ENCODE results near the gene RNF208.

DNA sequence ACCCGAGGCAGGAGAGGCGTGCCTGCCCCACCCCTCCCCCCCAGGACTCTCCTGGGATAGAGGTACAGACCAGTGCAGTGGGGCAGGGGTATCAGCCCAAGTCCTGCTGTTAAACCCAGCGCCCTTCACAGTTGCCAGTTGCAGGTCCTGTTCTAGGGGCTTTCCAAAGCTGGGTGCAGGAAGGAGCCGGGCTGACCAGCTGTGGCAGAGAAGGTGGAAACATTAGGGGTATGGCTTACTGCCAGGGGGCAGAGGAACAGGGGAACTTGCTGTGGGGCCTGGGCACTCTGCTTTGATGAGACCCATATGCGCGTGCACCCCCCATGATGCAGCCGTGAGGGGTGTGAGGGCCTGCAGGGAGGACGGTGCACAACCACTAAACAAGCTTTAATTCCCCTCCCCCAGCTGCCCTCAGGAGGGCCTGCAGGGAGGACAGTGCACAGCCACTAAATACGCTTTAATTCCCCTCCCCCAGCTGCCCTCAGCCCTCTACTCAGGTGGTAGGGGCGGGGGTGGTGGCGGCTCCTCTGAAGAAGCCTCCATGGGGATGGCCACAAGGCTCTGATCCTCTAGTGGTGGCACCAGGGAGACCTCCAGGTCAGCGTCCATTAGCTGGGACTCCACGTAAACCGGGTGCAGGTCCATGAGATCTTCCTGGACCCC is 51.4 kb downstream of the RNF208 start:
- TF ChIP-seq, protein P1, sequence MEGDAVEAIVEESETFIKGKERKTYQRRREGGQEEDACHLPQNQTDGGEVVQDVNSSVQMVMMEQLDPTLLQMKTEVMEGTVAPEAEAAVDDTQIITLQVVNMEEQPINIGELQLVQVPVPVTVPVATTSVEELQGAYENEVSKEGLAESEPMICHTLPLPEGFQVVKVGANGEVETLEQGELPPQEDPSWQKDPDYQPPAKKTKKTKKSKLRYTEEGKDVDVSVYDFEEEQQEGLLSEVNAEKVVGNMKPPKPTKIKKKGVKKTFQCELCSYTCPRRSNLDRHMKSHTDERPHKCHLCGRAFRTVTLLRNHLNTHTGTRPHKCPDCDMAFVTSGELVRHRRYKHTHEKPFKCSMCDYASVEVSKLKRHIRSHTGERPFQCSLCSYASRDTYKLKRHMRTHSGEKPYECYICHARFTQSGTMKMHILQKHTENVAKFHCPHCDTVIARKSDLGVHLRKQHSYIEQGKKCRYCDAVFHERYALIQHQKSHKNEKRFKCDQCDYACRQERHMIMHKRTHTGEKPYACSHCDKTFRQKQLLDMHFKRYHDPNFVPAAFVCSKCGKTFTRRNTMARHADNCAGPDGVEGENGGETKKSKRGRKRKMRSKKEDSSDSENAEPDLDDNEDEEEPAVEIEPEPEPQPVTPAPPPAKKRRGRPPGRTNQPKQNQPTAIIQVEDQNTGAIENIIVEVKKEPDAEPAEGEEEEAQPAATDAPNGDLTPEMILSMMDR (IDR thresholded peaks at IDR 0.05), result no peak
- no peak for TF ChIP-seq POLR2A (IDR thresholded peaks at IDR 0.05)
